Mucosa of descending colon (tissue), 3 donors: ENCODE measurements around the gene ERVFRD-1. TPM values are rescaled to one million over a fixed set of nuclear protein-coding genes. Genes with fewer than 3 reads are reported as not detected.

ENCODE experiments used
- ATAC-seq: fragments of 200-7000 bp; cut with Tn5 transposase; one replicate; pipeline ENCODE4 v1.9.1; 2020; ENCODE audit warnings: mild to moderate bottlenecking, moderate library complexity
- DNase-seq, 3 donors: peaks; one replicate each; pipeline ENCODE4 v3.0.0-alpha.2; 2020
- H3K36me3 ChIP-seq: fragments of 200-600 bp; one replicate; pipeline ENCODE4 v1.8.0; 2021; ENCODE audit warnings: low read depth, mild to moderate bottlenecking
- H3K4me1 ChIP-seq: fragments of 200-600 bp; one replicate; pipeline ENCODE4 v1.8.0; 2021; ENCODE audit warnings: low read depth, mild to moderate bottlenecking
- H3K4me3 ChIP-seq: fragments of 200-600 bp; one replicate; pipeline ENCODE4 v1.8.0; 2021; ENCODE audit warnings: mild to moderate bottlenecking
- H3K9me3 ChIP-seq: fragments of 200-600 bp; one replicate; pipeline ENCODE4 v1.8.0; 2021; ENCODE audit warnings: mild to moderate bottlenecking
- CTCF ChIP-seq: fragments of 200-600 bp; IDR thresholded peaks from one replicate; pipeline ENCODE4 v1.8.0; 2022; ENCODE audit warnings: antibody characterized with exemption, mild to moderate bottlenecking
- intact Hi-C, 2 donors: fragments of 100-400 bp; cut with DNase I in 1 of 2; cut with micrococcal nuclease in 1 of 2; formaldehyde crosslinking; loops; one replicate each; pipeline versions ENCODE4 v1.11.0 to v1.11.1; 2022; cut with DNase I, micrococcal nuclease
- total RNA-seq, 3 donors: library from RNA; stranded (reverse); fragmentation: NEBNext Ultra II Directional in 2 of 3; extraction: Animal tissue kit (Norgen Biotek cat#: 25700) in 2 of 3; gene quantifications; one replicate each; pipeline versions ENCODE4 v1.2.1 to v1.2.4, GENCODE V29; 2021 to 2023
- donor health status: DM: no; HTN: no; CAD: no; lungs with moderate emphysema.
- donor health status: DM: no; HTN: no; CAD: no.
- donor health status: DM: no; HTN: yes; CAD: no.

ERVFRD-1 gene
- total RNA-seq, 3 donors from 2014 or later, result 0.12 to 0.57 (median 0.19) TPM

- TF ChIP-seq CTCF, result no peak
- ATAC-seq, result no peak
- DNase-seq, result no peak
- Histone ChIP-seq H3K36me3 (no peaks in the 10 kb centered on the region), H3K9me3 (no peaks in the 10 kb centered on the region), H3K4me3 (no peak overlapping the region), H3K4me1 (no peaks in the 10 kb centered on the region)
- intact Hi-C loops, result no loop called here
These were observed 58.2 kb downstream of the ERVFRD-1 start for GRCh38 chr6:11053307-11053706.

Other genes with a start within 250 kb of the ERVFRD-1 start
- gene GCM2, start 229.7 kb downstream of the ERVFRD-1 start, total RNA-seq, result not detected
- under 1 TPM in 2 of 3 donors, not detected in 1; 0.12 to 0.57 TPM for gene SYCP2L, start 224.7 kb downstream of the ERVFRD-1 start, total RNA-seq
- under 1 TPM in 2 of 3 donors, not detected in 1; 0.12 to 0.63 TPM for gene ELOVL2, start 67.4 kb downstream of the ERVFRD-1 start, total RNA-seq
- gene SMIM13, start 17.9 kb downstream of the ERVFRD-1 start, total RNA-seq, result 10 to 100 TPM in 1 of 3 donors, 1 to 10 TPM in 2; 5.4 to 10.9 (median 5.6) TPM
- 10 to 100 TPM; 41.4 to 66.6 (median 62.1) TPM for gene NEDD9, start 120.9 kb upstream of the ERVFRD-1 start, total RNA-seq